Activated T-cell treated with anti-CD3 and anti-CD28 coated beads for 48 hours (primary cell): Measurements from ENCODE around the gene FNDC11.

Experiments
- DNase-seq: peaks from one replicate; pipeline ENCODE4 v3.0.0-alpha.2; 2020; ENCODE audit warnings: low read depth

The FNDC11 gene

DNA sequence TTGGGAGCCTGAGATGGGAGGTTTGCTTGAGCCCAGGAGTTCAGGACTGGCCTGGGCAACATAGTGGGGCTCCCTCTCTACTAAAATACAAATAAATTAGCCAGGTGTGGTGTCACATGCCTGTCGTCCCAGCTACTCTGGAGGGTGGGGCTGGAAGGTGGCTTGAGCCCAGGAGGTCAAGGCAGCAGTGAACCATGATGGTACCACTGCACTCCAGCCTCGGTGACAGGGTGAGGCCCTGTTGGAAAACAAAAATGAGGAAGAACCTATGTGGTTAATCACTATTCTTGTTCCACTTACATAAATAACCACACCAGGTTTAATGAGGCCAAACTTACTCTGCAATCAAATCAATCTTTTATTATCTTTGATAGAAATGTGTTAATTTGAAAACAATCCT, 28.0 kb upstream of the FNDC11 start:
- DNase-seq, result no peak

DNA sequence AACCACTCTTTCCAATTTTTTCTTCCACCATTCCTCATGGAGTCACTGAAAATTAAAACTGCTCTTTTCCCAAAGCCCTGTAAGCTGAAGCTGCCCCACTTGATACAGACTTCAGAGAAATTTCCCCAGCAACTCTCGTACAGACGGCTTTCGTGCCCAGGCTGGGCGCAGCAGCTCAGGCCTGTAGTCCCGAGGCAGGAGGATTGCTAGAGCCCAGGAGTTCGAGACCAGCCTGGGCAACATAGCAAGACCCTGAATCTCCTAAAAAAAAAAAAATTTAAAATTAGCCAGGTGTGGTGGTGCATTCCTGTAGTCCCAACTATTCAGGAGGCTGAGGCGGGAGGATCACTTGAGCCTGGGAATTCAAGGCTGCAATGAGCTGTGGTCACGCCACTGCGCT, 26.8 kb upstream of the FNDC11 start:
- DNase-seq, result no peak

DNA sequence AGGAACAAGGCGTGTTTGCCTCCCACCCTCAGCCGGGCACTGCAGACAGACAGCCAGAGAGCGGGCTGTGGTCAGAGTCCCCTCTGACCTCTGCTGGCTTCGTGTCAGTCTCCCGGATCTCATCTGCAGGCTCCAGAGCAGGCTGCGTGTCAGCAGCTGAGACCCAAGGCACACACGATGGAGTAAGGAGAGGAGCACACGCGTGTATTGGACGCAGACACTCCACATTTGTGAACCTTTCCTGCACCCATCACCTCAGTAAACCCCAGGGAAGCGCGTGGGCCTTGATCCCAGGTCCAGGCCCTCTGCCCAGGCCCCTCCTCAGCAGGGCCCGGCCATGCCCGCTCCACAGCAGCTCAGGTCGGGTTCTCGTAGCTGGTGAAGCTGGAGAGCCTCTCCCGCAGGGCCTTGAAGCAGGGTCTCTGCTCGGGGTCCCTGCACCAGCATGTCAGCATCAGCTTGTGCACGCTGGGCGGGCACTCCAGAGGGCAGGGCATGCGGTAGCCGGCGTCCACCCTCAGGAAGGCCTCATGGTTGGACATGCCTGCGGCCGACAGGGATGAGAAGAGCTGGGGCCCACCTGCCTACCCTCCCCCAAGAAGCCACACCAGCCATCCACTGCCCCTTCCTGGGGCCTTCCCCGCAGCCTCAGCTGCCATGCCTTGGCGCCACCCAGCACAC, 24.6 kb upstream of the FNDC11 start:
- DNase-seq, result no peak

DNA sequence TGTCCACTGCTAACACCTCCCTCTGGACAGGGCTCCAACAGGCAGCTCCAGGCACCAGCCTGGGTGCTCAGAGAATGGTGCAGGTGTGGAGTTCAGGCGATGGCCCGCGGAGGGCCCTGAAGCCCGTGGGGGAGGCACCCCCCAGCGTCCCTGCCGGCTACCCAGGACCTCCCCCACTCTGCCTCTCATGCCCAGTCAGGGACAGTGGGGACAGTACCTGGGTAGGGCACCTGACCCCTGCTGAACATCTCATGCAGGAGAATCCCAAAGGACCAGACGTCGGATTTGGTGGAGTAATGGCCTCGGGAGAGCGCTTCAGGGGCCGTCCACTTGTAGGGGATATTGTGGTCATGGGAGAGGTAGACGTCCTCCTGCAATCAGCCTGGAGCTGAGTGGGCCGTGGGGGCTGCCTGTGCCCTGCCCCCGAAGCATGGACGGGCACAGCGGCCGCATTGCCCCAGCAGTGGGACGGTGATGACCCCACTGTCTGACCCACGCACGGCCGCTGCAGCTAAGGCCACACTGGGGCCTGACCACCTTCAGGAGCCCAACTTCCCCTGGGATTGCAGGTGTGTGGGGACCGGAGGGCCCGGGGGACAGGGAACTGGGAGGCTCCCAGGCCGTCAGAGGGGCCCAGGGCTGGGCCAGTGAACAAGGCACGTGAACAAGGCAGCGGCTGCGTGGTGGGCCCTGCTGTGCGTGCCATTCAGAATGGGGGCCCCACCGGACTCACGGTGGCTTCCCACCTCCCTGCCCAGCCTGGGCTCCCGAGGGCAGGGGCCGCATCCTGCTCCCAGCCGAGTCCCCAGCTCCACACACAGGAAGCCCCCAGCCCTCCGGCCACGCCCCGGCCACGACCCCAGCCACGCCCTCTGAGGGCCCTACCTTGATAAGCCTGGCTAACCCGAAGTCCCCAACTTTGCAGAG, 23.8 kb upstream of the FNDC11 start:
- no peak for DNase-seq

DNA sequence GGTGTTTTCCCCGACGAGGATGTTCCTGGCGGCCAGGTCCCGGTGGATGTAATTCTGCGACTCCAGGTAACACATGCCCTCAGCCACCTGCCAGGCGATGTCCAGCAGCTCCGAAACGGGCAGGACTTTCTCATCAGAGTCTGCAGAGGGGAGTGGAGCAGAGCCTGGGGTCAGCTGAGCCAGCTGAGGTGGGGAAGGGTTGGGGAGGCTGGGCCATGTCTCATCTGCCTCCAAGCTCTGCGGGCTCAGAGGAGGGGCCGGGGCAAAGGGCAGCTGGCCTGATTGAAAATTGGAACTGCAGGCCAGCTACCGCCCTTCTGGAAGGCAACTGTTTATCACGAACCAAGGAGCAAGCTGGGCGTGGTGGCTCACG, 23.2 kb upstream of the FNDC11 start:
- no peak for DNase-seq

DNA sequence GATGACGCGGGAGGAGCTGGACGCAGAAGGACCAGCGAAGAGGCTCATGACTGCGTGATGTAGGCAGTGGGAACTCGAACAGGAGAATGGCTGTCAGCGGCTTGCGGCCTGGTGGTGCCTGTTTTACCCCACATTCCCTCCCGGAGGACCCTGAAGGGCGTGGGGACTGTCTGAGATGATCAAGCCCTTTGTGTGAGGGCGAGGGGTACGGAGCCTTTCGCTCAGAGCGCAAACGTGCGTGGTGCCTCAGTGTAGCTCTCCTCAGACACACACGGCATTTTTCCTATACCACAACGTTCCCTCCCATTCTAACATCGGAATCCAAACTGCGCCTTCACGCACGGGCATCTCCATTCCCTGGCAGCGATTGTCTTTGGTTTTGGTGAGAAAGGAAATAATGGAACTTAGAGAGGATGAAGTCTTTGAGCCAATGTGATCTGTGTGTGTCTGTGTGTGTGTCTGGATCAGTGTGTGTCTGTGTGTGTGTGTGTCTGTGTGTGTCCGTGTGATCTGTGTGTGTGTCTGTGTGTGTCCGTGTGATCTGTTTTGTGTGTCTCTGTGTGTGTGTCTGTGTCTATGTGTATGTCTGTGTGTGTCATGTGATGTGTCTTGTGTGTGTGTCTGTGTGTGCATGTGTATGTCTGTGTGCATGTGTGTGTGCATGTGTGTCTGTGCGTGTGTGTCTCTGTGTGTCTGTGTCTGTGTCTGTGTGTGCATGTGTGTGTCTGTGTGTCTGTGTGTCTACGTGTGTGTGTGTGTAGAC, 22.1 kb upstream of the FNDC11 start:
- no peak for DNase-seq

DNA sequence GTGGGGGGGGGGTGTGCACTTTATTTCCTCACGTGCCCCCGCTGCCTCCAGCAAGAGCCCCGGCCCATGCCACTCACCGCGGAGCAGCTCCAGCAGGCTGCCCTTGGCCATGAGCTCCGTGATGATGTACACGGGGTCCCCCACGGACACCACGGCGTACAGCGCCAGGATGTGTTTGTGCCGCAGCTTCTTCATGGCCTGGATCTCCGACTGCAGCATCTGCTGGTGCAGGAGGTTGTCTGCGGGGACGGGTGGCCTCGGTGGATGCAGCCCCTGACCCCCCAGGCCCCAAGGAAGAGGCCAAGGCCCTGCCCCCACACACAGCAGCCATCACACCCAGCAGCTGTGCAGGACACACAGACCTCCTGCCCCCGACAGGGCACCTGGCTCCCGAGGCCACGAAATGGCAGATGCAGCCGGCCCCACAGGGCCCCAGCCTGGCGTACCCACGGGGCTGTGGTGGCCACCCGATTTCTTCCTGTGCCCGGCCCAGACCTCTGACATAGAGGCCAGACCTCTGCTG, 21.4 kb upstream of the FNDC11 start:
- no peak for DNase-seq

DNA sequence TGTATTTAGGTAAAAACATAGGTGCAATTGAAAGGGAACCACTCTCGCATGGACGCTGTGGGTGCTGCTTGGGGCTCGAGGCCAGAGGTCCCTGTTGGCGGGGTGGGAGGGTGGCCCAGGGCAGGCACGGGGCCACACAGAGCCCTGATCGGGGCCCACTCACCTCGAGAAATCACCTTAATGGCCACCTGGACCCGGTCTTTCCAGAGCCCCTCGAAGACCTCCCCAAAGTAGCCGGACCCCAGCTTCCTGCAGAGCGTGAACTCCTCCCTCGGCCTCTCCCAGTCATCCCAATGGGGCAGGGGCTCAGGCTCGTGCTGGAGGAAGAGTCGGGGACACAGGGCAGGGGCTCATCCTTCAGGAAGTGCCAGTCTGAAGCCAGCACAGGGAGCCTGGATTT, 20.6 kb upstream of the FNDC11 start:
- no peak for DNase-seq

DNA sequence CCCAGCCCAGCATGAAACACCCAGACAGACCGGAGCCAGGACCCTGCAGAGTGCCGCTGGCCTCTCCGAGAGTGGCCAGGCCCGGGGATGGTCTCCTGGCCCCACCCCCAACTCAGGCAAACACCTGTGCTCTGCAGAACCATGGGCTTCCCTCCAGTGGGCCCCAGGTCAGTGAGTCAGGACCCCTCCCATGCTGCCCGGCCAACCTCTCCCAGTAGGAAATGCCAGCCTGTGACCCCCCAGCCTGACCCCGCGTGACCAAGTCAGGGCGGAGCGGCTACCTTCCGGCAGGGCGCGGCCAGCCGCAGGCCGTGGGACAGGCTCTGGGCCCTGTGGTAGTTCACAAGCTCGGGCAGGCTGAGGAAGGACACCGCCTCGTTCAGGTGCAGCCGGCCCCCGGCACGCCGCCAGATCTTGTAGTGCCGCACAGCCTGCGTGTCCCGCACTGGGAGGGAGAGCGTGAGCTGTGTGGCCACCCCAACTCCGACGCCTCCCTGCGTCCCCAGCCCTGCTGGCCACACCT, 20.0 kb upstream of the FNDC11 start:
- no peak for DNase-seq

DNA sequence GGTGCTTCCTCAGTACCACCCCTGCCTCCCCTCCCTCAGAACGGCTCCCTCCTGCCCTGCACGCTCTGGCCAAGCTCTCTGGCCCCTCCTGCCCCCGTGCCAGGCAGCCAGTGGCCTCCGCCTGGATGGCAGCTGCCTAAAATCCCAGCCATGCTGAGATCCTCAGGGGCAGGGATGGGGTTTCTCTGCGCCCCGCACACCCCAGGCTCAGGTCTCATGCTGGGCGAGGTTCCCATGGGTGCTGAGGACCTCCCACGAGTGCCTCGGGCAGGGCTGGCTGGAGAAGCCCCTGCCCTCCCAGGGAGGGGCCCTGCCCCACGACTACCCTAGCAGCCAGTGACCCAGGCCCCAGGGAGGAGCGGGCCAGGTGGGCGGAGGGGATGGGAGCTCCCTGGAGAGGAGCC, 19.5 kb upstream of the FNDC11 start:
- DNase-seq, result no peak

DNA sequence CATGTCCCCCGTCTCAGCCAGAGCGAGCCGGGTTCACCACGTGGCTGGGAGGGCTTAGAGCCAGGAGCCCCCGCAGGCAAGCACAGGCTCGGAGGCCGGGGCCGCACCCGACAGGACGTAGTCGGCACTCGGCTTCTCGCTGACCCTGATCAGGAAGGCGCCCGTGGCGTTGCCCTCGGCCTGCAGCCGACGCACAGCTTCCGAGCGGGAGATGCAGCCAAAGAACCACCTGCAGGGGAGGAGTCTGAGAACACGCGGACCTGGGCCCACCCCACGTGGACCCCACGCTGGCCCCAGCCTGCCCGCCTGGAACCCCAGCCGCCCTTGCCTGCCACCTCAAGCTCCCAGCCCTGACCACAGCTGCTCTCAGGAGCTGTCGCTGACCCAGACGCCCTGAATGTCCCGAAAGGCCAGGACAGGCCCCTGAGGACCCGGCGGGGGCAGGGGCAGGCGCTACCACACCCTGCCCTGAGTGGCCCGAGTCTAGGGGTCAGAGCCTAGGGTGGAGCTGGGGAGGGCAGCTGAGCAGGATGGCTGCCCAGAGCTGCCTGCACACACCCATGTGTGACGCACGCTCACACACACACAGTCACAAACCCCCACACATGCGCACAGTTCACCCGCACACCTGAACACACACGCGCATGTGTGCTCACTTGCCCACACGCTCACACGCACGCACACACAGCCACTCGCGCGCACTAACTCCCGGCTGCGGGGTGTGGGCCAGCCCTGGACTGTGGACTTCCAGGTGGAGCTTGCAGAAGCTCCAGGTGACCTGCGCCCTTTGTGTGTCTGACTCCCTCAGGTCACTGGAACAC, 18.9 kb upstream of the FNDC11 start:
- no peak for DNase-seq

DNA sequence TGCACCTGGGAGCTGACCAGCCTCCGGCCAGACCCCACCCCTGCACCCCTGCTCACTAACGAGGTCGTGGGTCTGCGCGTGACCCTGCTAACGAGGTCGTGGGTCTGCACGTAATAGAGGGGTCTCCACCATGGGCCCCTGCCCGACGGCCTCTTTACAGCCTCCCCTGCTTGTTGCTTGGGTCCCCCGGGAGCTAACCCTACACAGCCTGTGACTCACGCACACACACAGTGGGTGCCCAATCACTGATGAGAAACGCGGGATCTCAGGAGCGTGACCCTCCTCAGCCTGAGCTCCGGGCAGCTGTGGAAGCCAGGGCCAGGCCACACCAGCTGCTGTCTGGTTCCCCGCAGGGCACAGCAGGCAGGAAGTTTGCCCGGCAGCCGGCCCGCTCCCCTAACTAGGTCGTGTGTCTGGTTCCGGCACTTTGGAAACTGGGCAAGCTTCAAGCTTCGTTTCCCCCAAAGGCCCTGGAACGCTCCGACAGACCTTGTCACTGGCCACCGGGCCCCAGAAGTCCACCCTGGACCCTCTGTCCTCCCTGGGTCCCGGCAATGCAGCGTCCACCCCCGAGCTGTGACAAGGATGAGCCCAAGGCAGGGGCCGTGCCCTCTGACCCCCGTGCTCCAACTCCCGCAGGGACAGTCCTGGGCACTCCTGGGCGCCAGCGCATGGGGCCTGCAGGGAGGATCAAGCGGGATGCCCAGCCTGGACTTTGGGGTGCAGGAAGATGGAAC, 17.6 kb upstream of the FNDC11 start:
- no peak for DNase-seq

DNA sequence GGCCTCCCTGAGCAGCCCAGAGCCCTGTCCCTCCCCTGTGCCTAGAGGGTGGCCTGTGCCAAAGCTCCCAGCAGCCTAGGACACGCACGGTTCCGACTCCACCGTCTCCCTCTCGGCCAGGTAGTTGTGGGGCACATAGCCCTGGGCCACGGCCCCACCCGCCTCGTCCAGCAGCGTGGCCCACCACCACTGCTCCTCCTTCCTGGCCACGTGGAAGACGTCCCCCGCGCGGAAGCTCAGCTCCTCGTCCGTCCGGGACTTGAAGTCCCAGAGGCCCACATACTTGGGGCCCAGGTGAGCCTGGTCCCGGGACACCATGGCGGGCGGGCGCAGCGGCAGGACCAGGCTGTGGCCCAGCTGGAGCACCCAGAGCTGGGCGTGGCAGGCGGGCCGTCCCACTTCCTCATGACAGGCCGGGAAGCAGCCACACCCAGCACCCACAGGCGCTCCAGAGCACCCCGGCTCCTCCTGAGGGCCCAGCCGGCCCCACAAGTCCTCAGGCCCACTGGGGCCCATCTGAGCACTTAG, 16.9 kb upstream of the FNDC11 start, which contains the start of gene PTK6:
TSS of gene PTK6 (minus strand) at position 380 of the 528 bp plus-strand sequence. CDS start at position 318, 62 bp downstream.
- peak; percentile 38 for DNase-seq

DNA sequence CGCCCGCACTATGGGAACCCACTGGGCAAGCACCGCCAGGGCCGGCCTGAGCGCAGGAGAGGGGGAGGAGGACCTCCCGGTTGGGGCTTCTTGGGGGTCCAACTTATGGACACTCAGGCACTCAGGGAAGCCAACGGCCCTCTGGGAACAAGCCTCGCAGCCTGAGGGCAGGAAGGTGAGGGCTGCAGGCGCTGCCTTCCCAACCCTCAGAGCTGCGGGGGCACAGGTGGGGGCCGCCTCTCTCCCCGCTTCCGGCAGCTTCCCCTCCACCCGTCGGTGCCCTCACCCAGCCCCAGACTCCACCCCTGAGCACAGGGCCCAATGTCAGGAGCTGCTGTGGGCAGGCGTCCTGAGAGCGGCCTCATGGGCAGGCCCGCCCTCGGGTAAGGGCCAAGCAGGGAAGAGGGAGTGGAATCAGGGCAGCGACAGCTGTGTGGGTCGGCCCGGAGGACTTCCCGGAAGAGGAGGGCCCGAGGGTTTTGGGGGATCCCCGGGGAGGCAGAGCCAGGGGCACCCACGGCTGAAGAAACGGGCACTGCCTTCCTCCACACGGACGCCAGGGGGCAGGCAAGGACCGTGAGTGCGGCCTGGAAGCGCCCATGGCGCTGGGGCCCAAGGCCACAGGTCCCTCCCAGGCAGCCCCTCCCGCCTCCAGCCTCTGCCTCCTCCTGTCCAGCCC, 16.3 kb upstream of the FNDC11 start:
- DNase-seq, result peak; percentile 94

DNA sequence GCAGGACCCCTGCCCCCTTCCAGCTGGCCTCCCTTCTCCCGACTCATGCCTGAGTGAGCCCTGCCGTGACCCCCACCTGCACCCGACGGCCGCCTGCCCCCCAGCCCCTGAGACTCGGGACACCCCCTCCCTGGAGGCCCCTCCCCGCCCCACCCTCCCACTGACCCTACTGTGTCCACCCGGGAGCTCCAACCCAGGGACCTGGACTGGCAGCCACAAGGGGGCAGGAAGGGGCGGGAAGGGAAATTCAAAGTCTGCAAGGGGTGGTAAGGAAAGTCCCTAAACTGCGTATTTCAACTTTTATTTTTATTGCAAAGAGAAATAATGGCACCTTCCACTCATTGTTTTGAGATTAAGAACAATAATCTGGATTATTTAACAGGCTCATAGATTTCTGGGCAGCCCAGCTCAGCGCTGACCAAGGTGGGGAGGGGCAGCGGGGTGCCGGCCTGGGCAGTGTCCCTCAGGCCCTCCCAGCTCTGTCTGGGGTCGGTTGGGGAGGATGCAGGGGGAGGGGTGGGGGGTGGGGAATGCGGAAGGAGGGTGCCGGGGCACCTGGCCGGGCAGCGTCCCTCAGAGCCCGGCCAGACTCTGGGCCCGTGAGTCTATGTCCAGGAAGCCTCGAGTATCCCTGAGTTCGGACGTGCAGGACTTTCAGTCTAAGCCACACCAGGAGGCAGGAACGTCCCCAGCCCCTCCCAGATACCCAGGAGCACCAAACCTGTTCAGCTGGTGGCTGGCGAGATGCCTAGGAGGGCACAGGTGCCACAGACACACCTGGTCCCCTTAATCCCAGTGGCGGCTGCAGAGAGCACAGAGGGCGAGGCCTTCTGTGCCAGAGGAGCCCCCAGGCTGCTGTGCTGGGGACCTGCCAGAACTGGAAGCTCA, 15.5 kb upstream of the FNDC11 start:
- no peak for DNase-seq

DNA sequence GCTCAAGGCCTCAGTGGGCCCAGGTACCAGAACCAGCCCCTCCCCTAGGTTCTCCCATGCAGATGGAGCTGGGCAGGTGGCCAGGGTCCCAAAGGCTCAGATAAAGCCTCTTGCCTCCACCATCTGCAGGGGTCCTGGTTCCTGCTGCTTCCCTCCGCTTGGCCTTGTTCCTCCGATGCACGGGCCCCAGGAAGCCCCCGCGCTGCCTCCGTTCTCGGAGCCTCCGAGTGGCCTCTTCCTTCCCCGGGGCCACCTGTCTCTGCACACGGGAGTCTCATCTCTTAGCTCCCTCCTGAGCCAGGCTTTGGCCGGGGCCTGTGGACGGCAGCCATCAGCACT, 14.9 kb upstream of the FNDC11 start:
- no peak for DNase-seq

DNA sequence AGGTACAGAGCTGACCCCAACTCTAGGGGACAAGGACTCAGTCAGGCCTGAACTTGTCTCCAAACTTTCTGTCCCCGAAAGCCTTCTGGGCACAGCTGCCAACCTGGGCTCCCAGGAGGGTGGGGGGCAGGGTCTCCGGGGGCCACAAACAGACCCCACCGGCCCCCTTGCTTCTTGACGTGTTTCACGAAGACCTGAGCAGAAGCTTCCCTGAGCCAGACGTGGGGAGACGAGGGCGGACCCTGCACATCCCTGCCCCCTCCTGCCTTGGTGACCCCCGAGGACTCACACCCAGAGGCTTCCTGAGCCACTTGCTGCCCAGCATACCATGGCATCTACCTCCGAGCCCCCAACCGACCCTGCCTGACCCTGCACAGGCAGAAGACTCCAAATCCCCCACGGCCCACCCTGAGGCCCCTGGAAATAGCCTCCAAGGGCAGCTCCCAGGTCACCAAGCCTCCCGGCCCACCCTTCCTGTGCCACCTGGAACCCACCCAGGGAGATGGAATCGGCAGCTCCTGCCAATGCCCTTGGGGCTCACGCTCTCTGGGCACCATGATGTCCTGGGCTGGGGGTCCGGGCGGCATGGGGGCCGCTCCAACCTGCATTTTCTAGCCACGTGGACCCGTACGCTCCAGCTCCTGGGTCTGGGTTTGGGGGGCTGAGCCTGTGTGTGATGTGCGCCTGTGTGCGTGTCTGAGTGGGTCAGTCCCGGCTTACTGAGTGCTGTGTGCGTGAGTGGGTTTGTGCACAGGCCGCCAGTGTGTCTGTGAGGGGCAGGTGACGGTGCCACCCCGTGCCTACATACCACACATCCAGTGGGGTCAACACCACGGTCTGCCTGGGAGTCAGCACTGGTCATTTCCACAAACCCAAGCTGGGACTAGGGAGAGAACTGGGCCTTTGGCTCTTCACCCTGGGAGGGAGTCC, 14.3 kb upstream of the FNDC11 start:
- no peak for DNase-seq
